Stimulated activated CD4-positive, alpha-beta T cell treated with anti-CD3 and anti-CD28 coated beads, Interleukin-2, amount 100 ng/mL, for 24 hours (primary cell): ENCODE measurements around the gene GPR141.
"Not testable (repeated sequence)": the region's sequence is repeated elsewhere in the genome, so short reads cannot be mapped to it uniquely, and the experiment has no call there.

ENCODE experiments used
- DNase-seq, 2 donors: peaks; one replicate each; pipeline ENCODE4 v3.0.0-alpha.2; 2020

Gene GPR141

GRCh38 chr7:37690206-37690605 is 6.6 kb downstream of the GPR141 start:
- no peak for DNase-seq

GRCh38 chr7:37694208-37695094 is 10.9 kb downstream of the GPR141 start:
- DNase-seq, result no peak

GRCh38 chr7:37698276-37698675 is 14.7 kb downstream of the GPR141 start:
- no peak for DNase-seq

- DNase-seq, result no peak
Measured at GRCh38 chr7:37698782-37699181, 15.2 kb downstream of the GPR141 start.

- no peak for DNase-seq
Measured at GRCh38 chr7:37701769-37702168, 18.2 kb downstream of the GPR141 start.

GRCh38 chr7:37703361-37703760 is 19.8 kb downstream of the GPR141 start:
- no peak for DNase-seq

- DNase-seq, result not testable (repeated sequence)
Measured at GRCh38 chr7:37704328-37704833, 20.8 kb downstream of the GPR141 start.

GRCh38 chr7:37705976-37706375 is 22.4 kb downstream of the GPR141 start:
- DNase-seq, result no peak

GRCh38 chr7:37706804-37707203 is 23.2 kb downstream of the GPR141 start:
- no peak for DNase-seq

- DNase-seq, result no peak
Measured at GRCh38 chr7:37707754-37708485, 24.4 kb downstream of the GPR141 start.

GRCh38 chr7:37709631-37710509 is 26.3 kb downstream of the GPR141 start:
- no peak for DNase-seq

GRCh38 chr7:37713613-37714012 is 30.0 kb downstream of the GPR141 start:
- DNase-seq, result no peak

- no peak for DNase-seq
Measured at GRCh38 chr7:37714606-37715005, 31.0 kb downstream of the GPR141 start.

GRCh38 chr7:37718585-37718984 is 35.0 kb downstream of the GPR141 start:
- no peak for DNase-seq

GRCh38 chr7:37719077-37719476 is 35.5 kb downstream of the GPR141 start:
- no peak for DNase-seq

- DNase-seq, result no peak
Measured at GRCh38 chr7:37724732-37725131, 41.2 kb downstream of the GPR141 start.

GRCh38 chr7:37726016-37726415 is 42.5 kb downstream of the GPR141 start:
- DNase-seq, result no peak

GRCh38 chr7:37728747-37729146 is 45.2 kb downstream of the GPR141 start:
- no peak for DNase-seq

GRCh38 chr7:37729181-37729580 is 45.6 kb downstream of the GPR141 start:
- DNase-seq, result no peak

- DNase-seq, result no peak
Measured at GRCh38 chr7:37730501-37730900, 46.9 kb downstream of the GPR141 start.

- peak in 1 of 2 donors; percentile 18 for DNase-seq
Measured at GRCh38 chr7:37732253-37732652, 48.7 kb downstream of the GPR141 start.

GRCh38 chr7:37732888-37733287 is 49.3 kb downstream of the GPR141 start:
- DNase-seq, result no peak

GRCh38 chr7:37735196-37735595 is 51.6 kb downstream of the GPR141 start:
- DNase-seq, result no peak
